GM19468 (cell line): ENCODE results near the gene MAP7D3.
"Not testable (repeated sequence)": the region's sequence is repeated elsewhere in the genome, so short reads cannot be mapped to it uniquely, and the experiment has no call there.

Experiments
- ATAC-seq: cut with Tn5 transposase; IDR thresholded peaks from one replicate; pipeline ENCODE4 v1.9.1; 2021; ENCODE audit warnings: mild to moderate bottlenecking, moderate library complexity, moderate number of reproducible peaks; ENCODE audit not compliant: unreplicated experiment; ENCODE audit errors: extremely low read depth

MAP7D3 gene

GRCh38 chrX:136256026-136256425 lies 4.8 kb upstream of the MAP7D3 start:
- ATAC-seq: no peak

DNA sequence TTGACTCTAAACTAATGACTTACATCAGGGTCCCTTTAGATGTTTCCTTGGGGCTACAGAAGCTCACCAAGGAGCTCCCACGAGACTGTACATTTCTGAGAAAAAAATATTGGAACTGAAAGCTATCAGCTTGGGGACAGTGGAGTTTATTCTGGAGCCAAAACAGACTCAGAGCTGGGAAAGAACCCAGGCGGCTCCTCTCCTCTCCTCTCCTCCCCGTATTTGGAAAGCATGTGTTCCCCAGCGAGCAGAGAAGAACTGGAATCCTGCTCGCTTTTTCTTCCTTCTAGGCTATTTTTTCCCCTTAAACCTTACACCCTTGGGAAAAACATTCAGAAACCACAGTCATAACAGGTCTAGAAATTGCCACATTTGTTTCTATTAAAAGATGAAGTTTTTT lies 4.3 kb upstream of the MAP7D3 start:
- no peak for ATAC-seq

GRCh38 chrX:136250191-136251040 lies 784 bp downstream of the MAP7D3 start:
- no peak for ATAC-seq

GRCh38 chrX:136246201-136246600 lies 5.0 kb downstream of the MAP7D3 start:
- no peak for ATAC-seq

DNA sequence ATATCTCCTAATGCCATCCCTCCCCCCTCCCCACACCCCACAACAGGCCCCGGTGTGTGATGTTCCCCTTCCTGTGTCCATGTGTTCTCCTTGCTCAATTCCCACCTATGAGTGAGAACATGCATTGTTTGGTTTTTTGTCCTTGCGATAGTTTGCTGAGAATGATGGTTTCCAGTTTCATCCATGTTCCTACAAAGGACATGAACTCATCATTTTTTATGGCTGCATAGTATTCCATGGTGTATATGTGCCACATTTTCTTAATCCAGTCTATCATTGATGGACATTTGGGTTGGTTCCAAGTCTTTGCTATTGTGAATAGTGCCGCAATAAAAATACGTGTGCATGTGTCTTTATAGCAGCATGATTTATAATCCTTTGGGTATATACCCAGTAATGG lies 13.4 kb downstream of the MAP7D3 start:
- ATAC-seq: not testable (repeated sequence)

DNA sequence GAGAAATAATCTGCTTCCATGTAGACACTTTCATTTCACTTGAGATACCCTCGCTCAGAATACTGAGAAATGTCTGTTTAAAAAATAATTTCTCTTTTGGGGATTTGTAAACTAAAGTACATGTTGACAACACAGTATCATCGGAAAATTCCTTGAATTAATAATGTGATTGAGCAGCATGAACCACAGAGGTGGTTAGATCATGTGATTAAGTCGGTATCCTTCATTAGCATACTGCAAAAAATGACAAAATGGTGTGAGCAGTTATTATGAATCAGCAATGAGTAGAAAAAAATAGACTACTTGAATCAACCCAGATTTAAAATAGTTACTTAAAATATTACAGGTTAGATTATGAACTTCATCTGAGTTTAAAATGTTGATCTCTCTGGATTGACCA lies 14.1 kb downstream of the MAP7D3 start:
- ATAC-seq: no peak

DNA sequence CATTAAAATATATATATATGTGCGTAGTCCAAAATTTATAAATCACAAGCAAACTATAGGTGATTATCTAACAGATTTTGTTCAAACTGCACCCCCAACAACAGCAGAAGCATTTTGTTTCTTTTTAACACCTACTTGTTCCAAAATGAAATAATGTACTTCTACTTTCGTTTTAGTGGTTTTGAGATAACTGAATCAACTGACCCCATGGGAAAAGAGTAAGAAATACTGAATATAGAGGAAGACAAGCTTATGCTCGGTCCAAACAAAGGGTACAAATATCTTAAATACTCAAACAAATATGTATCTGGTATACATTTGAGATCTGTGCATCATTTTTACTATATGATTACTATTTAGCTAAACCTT lies 22.4 kb downstream of the MAP7D3 start:
- no peak for ATAC-seq

GRCh38 chrX:136227948-136228838 lies 23.0 kb downstream of the MAP7D3 start:
- no peak for ATAC-seq

GRCh38 chrX:136227074-136227473 lies 24.1 kb downstream of the MAP7D3 start:
- ATAC-seq: no peak

- no peak for ATAC-seq
These were observed 29.2 kb downstream of the MAP7D3 start for GRCh38 chrX:136221851-136222513.

- no peak for ATAC-seq
These were observed 30.2 kb downstream of the MAP7D3 start for GRCh38 chrX:136220951-136221350.

DNA sequence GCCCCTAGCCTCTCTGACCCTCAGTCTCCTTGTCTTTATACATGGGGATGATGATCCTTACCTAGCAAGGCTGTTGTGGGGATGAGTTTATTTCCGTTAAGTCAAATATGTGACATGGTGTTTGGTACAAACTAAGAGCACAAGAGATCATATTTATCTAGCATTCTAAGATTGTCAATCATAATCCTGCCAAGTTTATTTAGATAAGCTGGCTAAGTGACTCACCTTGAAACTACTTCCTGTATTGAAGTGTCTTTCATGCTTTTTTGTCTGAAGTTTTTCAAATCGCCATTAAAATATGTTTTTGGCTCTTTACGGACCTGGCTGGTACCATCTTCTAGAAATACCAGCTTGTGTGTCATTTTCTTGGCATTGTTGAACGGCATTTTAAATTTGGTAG lies 30.7 kb downstream of the MAP7D3 start:
- no peak for ATAC-seq

DNA sequence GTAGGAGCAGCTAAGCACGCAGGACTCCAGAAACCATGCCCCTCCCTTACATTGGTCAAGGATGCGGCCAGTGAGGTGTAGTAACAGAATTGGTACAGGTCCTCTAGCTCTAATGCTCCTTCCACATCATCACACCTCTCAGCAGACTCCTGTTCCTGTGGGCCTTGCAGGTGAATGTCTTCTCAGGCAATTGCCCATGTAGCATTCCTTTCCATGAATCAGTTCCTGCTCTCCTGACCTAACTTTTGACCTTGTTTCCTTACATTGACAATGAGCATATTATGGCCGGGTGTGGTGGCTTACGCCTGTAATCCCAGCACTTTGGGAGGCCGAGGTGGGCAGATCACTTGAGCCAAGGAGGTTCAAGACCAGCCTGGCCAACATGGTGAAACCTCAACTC lies 31.3 kb downstream of the MAP7D3 start:
- no peak for ATAC-seq

DNA sequence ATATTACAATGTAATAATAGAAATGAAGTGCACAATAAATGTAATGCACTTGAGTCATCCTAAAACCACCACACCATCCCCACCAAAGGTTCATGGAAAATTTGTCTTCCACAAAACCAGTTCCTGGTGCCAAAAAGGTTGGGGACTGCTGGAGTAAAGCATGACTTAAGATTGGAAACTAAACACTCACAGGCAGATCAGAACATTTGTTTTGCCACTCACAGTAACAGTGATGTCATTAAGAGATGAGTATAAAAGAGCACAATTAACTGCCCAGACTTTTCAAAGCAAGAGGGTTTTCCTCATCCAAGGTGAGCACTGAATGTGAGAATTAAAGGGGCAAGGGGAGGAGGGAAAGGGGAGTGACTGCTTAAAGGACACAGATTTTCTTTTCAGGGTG lies 35.6 kb downstream of the MAP7D3 start:
- ATAC-seq: no peak

DNA sequence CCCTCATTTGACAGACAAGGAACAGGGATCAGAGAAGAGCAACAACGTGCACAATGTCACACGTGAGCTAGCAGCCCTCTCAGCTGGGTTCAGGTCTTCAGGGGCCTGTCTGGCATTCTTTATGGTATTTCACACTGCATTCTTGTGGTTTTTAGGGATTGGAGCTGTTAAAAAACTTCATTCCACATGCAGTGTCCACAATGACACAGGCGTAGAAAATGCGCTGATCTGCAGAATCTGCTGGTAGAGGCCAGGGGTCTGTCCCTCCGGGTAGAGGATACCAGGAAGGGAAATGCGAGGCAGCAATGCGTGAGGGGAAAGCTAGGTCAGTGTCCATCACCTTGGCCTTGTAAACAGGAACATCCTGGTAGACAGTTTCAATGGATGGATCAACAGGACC lies 36.6 kb downstream of the MAP7D3 start:
- no peak for ATAC-seq

- no peak for ATAC-seq
These were observed 38.6 kb downstream of the MAP7D3 start for GRCh38 chrX:136212557-136213111.

- ATAC-seq: no peak
These were observed 39.2 kb downstream of the MAP7D3 start for GRCh38 chrX:136211766-136212556.

- no peak for ATAC-seq
These were observed 40.4 kb downstream of the MAP7D3 start for GRCh38 chrX:136210806-136211205.

DNA sequence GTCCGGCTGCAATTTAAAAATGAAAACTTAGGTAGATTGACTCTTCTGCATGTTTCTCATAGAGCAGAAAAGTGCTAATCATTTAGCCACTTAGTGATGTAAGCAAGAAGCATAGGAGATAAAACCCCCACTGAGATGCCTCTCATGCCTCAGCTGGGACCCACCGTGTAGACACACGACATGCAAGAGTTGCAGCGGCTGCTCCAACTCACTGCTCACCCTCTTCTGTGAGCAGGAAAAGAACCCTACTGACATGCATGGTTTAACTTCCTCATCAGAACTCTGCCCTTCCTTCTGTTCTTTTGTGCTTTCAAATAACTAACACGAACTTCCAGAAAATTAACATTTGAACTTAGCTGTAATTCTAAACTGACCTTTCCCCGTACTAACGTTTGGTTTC lies 41.0 kb downstream of the MAP7D3 start:
- no peak for ATAC-seq

DNA sequence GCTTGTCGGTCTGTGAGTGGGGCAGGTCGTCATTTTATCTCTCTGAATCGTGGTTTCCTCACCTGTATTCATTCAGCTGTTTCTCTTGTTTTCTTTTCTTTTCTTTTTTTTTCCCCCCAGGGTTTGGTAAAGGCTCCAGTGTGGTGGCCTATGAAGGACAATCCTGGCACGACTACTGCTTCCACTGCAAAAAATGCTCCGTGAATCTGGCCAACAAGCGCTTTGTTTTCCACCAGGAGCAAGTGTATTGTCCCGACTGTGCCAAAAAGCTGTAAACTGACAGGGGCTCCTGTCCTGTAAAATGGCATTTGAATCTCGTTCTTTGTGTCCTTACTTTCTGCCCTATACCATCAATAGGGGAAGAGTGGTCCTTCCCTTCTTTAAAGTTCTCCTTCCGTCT lies 41.4 kb downstream of the MAP7D3 start:
- ATAC-seq: no peak
